Heart left ventricle (tissue), 16 donors: ENCODE measurements around the gene LUZP4. TPM values are rescaled to one million over a fixed set of nuclear protein-coding genes. Genes with fewer than 3 reads are reported as not detected.

Experiments used
- ATAC-seq, 4 donors: fragments of 200-7000 bp; cut with Tn5 transposase; one replicate each; pipeline ENCODE4 v1.9.1; 2020 to 2022; ENCODE audit warnings: moderate library complexity in 4 of 4, mild to moderate bottlenecking in 3 of 4, moderate number of reproducible peaks in 1 of 4
- DNase-seq, 5 donors: peaks; one replicate each; pipeline ENCODE4 v3.0.0-alpha.2; 2020
- H3K27ac ChIP-seq, 12 donors: fragments of 200-600 bp; sonication (generic) in 4 of 12; one replicate each; pipeline versions ENCODE4 v1.5.0 to v1.8.0; 2016 to 2022; ENCODE audit warnings: mild to moderate bottlenecking in 2 of 12
- H3K27me3 ChIP-seq, 9 donors: fragments of 200-600 bp; sonication (generic) in 2 of 9; one replicate each; pipeline versions ENCODE4 v1.5.1 to v1.8.0; 2016 to 2022; ENCODE audit warnings: mild to moderate bottlenecking in 3 of 9
- H3K36me3 ChIP-seq, 9 donors: fragments of 200-600 bp; sonication (generic) in 2 of 9; one replicate each; pipeline versions ENCODE4 v1.5.0 to v1.8.0; 2018 to 2022; ENCODE audit warnings: mild to moderate bottlenecking in 2 of 9
- H3K4me1 ChIP-seq, 12 donors: fragments of 200-600 bp; sonication (generic) in 4 of 12; one replicate each; pipeline versions ENCODE4 v1.5.0 to v1.8.0; 2016 to 2022; ENCODE audit warnings: mild to moderate bottlenecking in 3 of 12
- H3K4me3 ChIP-seq, 12 donors: fragments of 200-600 bp; sonication (generic) in 4 of 12; one replicate each; pipeline versions ENCODE4 v1.5.0 to v1.8.0; 2017 to 2022; ENCODE audit warnings: mild to moderate bottlenecking in 9 of 12, moderate library complexity in 4 of 12
- H3K9me3 ChIP-seq, 12 donors: fragments of 200-600 bp; sonication (generic) in 4 of 12; one replicate each; pipeline versions ENCODE4 v1.5.0 to v1.8.0; 2016 to 2022; ENCODE audit warnings: mild to moderate bottlenecking in 1 of 12
- CTCF ChIP-seq, 12 donors: fragments of 200-600 bp; sonication (generic) in 4 of 12; IDR thresholded peaks; one replicate each; pipeline versions ENCODE4 v1.5.0 to v1.8.0; 2018 to 2022; ENCODE audit warnings: antibody characterized with exemption in 12 of 12, mild to moderate bottlenecking in 5 of 12
- POLR2A ChIP-seq, 2 donors: fragments of 450-650 bp; IDR thresholded peaks; one replicate each; pipeline ENCODE4 v1.6.1; 2017; ENCODE audit warnings: antibody characterized with exemption in 2 of 2, mild to moderate bottlenecking in 2 of 2, moderate library complexity in 2 of 2
- WGBS, 4 donors: extraction: QIAGEN DNeasy Blood & Tissue Kit in 2 of 4; methylation state at CpG; one replicate each; pipeline versions ENCODE4 v1.1.5 to v1.1.7; 2013 to 2018; 5-methylcytosine and 5-hydroxymethylcytosine counted together
- intact Hi-C, 10 donors: fragments of 100-400 bp; cut with DNase I; formaldehyde crosslinking; loops; one replicate each; pipeline versions ENCODE4 v1.11.1 to v1.14.2; 2022
- polyA plus RNA-seq, 2 donors: library from polyadenylated mRNA; stranded (reverse); fragments of 200-250 nt; gene quantifications; one replicate each; pipeline ENCODE4 v1.2.3, GENCODE V29; 2013
- total RNA-seq, 9 donors: library from RNA; depleted of rRNA in 2 of 9; stranded (reverse); fragments of >200 nt in 2 of 9; fragmentation: NEBNext Ultra II Directional in 3 of 9; extraction: Animal tissue kit (Norgen Biotek cat#: 25700) in 3 of 9; gene quantifications; one replicate each; pipeline versions ENCODE4 v1.1.0 to v1.2.4, GENCODE V29; 2016 to 2023
- donor health status: ischemic (EF 13 %, LVEDD 7.1; RV severe dilation, severe dysfunction).
- donor health status: healthy with polysubstance abuse.
- donor health status: DM: no; HTN: yes; CAD: no.
- donor health status: DM: no; HTN: no; CAD: no.
- donor health status: ischemic (EF 25% LVEDD 6.9; RV normal size, moderate dysfunction).
- donor health status: ischemic (EF 25% LVEDD 5.7; RV mildly dilated, moderate dysfunction).
- donor health status: healthy.
- donor health status: DM: yes; HTN: yes; CAD: no.
- donor health status: ischemic (EF 35%, LVEDD 5.7; RV mildly dilated, moderate dysfunction).
- donor health status: nonischemic (EF 11% LVEDD 7.7; RV severe dilation, severe dysfunction).
- donor health status: DM: yes; HTN: yes; CAD: no.
- donor health status: PGD.
- donor health status: ischemic (EF 29% LVEDD 5.4; RV normal size, mild dysfunction).
- donor health status: nonischemic (EF 23%, LVEDD 6.1; RV moderate dilation, normal function).

The LUZP4 gene
- total and polyA plus RNA-seq, 11 donors: not detected

- no peak for TF ChIP-seq CTCF (IDR thresholded peaks at IDR 0.05)
- TF ChIP-seq POLR2A (IDR thresholded peaks at IDR 0.05): no peak
- 77 to 95% (median 83%) methylated on average over 1 of the region's 1 CpG for WGBS, 4 donors
- H3K27me3 ChIP-seq: peaks cover 0 to 17% (median 0%) of the 10 kb centered on the region in 9 donors
- intact Hi-C loops: no loop called here
- ATAC-seq (no peak), DNase-seq (no peak)
- H3K27ac ChIP-seq: no peak overlapping the region
- H3K9me3 ChIP-seq: no peaks in the 10 kb centered on the region
- H3K4me3 ChIP-seq: no peak overlapping the region
- no peaks in the 10 kb centered on the region for H3K4me1 ChIP-seq
- H3K36me3 ChIP-seq: no peaks in the 10 kb centered on the region
Measured at GRCh38 chrX:115297189-115297588, 7.7 kb downstream of the LUZP4 start.

GRCh38 chrX:115311139-115311538, 21.6 kb downstream of the LUZP4 start:
- no peak overlapping the region for H3K4me3 ChIP-seq
- no peaks in the 10 kb centered on the region for H3K9me3 ChIP-seq
- DNase-seq: no peak
- WGBS, 4 donors: 36 to 47% (median 44%) methylated on average over 1 of the region's 1 CpG
- intact Hi-C loops: no loop called here
- no peak overlapping the region for H3K27ac ChIP-seq
- TF ChIP-seq CTCF (IDR thresholded peaks at IDR 0.05) (no peak), POLR2A (IDR thresholded peaks at IDR 0.05) (no peak)
- H3K36me3 ChIP-seq: no peaks in the 10 kb centered on the region
- no peak for ATAC-seq
- H3K4me1 ChIP-seq: no peaks in the 10 kb centered on the region
- peaks cover 0 to 26% (median 0%) of the 10 kb centered on the region in 9 donors for H3K27me3 ChIP-seq

GRCh38 chrX:115311601-115312001, 22.1 kb downstream of the LUZP4 start:
- Histone ChIP-seq H3K36me3 (no peaks in the 10 kb centered on the region), H3K9me3 (no peaks in the 10 kb centered on the region), H3K27ac (no peak overlapping the region), H3K27me3 (peaks cover 0 to 26% (median 0%) of the 10 kb centered on the region in 9 donors), H3K4me3 (no peak overlapping the region), H3K4me1 (no peaks in the 10 kb centered on the region)
- ATAC-seq: peak in 3 of 4 donors; percentile 60 to 72 (median 64)
- no peak for TF ChIP-seq POLR2A (IDR thresholded peaks at IDR 0.05)
- no peak for TF ChIP-seq CTCF (IDR thresholded peaks at IDR 0.05)
- WGBS, 4 donors: 29 to 40% (median 33%) methylated on average over 19 of the region's 19 CpGs
- intact Hi-C loops: no loop called here
- peak in 3 of 5 donors; percentile 10 to 36 (median 34) for DNase-seq

- ATAC-seq: no peak
- TF ChIP-seq CTCF (IDR thresholded peaks at IDR 0.05) (no peak), POLR2A (IDR thresholded peaks at IDR 0.05) (no peak)
- DNase-seq: no peak
- H3K27ac ChIP-seq: no peak overlapping the region
- peaks cover 0 to 36% (median 0%) of the 10 kb centered on the region in 9 donors for H3K27me3 ChIP-seq
- no peaks in the 10 kb centered on the region for H3K36me3 ChIP-seq
- no peaks in the 10 kb centered on the region for H3K4me1 ChIP-seq
- WGBS, 4 donors: 54 to 91% (median 70%) methylated on average over 5 of the region's 5 CpGs
- no peaks in the 10 kb centered on the region for H3K9me3 ChIP-seq
- no peak overlapping the region for H3K4me3 ChIP-seq
- intact Hi-C loops: no loop called here
Measured at GRCh38 chrX:115318139-115318538, 28.6 kb downstream of the LUZP4 start.
